Stimulated activated CD4-positive, alpha-beta T cell treated with anti-CD3 and anti-CD28 coated beads, TNF-alpha, amount 100 ng/mL, for 4 hours (primary cell): Measurements from ENCODE around the gene TOP2A.
"Not testable (repeated sequence)": the region's sequence is repeated elsewhere in the genome, so short reads cannot be mapped to it uniquely, and the experiment has no call there.

Experiments
- DNase-seq, 3 experiments: peaks; one replicate each; pipeline ENCODE4 v3.0.0-alpha.2; 2020; ENCODE audit warnings: low read depth in 3 of 3

The TOP2A gene

DNA sequence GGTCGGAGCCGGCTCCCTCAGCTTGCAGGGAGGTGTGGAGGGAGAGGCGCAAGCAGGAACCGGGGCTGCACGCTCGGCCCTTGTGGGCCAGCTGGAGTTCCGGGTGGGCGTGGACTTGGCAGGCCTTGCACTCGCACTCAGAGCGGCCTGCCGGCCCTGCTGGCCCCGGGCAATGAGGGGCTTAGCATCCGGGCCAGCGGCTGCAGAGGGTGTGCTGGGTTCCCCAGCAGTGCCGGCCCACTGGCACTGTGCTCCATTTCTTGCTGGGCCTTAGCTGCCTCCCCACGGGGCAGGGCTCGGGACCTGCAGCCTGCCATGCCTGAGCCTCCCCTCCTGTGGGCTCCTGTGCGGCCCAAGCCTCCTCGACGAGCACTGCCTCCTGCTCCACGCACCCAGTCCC is 41.9 kb downstream of the TOP2A start:
- DNase-seq: not testable (repeated sequence)

DNA sequence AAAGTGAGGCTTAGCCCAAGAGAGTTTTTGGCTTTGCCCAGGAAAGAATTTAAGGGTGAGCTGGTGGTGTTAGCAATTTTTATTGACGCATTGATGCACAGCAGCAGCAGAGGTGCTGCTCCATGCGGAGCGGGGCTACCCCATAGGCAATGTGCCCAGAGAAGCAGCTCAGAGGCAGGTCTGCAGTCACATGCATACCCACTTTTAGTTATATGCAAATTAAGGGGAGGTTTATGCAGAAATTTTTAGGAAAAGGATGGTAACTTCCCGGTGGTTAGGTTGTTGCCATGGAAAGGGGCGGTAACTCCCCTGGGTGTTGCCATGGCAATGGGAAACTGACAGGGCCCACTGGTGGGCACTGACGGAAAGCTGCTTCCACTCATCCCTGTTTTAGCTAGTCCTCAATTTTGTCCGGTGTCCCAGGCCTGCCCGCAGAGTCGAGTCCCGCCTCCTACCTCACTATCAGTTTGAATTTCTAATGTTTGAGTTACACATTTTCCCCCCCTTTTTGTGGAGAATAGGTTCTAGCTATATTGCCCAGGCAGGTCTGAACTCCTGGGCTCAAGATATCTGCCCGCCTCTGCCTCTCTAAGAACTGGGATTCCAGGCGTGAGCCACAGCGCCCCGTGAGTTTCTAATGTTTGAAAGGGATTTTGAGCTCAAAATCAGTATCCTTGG is 42.7 kb downstream of the TOP2A start:
- DNase-seq: no peak

DNA sequence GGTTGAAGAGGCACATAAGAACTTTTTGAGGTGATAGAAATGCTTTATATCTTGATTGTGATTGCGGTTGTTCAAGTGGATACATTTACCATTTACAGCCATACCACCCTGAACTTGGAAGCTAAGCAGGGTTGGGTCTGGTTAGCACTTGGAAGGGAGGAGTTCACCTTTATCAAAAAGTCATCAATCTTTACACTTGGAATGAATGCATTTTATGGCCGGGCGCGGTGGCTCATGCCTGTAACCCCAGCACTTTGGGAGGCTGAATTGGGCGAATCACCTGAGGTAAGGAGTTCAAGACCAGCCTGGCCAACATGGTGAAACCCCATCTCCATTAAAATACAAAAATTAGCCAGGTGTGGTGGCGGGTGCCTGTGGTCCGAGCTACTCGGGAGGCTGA is 43.7 kb downstream of the TOP2A start:
- no peak for DNase-seq

DNA sequence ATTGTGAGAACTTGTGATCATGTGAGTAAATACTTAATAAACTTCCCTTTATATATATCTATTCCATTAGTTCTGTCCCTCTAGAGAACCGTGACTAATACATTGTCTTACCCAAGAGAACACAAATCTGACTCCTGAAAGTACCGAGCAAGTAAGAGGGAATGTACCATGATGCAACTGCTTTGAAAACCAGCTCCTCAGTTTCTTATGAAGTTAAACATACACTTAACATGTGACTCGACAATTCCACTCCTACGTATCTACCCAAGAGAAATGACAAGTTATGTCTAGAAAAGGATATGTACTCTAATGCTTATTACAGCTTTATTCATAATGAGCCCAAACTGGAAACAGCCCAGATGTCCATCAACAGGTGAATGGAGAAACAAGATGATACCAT is 44.4 kb downstream of the TOP2A start:
- no peak for DNase-seq

DNA sequence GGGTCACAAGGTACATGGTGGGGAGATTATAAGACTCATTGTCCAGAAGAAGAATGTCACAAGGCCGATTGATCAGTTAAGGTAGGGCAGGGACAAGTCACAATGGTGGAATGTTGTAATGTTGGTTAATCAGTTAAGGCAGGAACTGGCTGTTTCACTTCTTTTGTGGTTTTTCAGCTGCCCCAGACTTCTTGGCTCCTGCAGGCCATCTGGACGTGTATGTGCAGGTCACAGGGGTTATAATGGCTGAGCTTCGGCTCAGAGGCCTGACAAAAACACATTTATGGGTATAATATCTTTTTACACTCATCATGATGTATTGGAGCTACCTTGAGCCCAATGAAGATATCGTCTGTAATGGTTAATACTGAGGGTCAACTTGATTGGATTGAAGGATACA is 45.1 kb downstream of the TOP2A start:
- DNase-seq: not testable (repeated sequence)

DNA sequence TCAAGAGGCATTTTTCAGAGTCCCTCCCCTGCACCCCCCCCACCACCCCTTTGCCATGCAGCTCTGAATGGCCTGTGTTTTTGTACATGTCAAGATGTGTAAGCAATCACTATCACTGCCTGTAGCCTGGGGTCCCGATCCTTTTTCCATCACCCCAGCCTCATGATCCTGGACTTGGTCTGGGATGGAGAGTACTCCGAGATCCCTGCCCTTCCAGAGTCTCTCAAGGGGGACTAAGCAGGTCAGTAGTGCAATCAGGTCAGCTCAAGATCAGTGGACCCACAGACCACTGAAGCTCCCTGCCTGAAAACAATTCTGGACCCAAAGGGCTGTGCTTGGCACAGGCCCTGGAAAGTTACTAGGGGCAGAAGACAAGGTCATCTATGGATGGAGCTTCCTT is 45.7 kb downstream of the TOP2A start:
- no peak for DNase-seq

DNA sequence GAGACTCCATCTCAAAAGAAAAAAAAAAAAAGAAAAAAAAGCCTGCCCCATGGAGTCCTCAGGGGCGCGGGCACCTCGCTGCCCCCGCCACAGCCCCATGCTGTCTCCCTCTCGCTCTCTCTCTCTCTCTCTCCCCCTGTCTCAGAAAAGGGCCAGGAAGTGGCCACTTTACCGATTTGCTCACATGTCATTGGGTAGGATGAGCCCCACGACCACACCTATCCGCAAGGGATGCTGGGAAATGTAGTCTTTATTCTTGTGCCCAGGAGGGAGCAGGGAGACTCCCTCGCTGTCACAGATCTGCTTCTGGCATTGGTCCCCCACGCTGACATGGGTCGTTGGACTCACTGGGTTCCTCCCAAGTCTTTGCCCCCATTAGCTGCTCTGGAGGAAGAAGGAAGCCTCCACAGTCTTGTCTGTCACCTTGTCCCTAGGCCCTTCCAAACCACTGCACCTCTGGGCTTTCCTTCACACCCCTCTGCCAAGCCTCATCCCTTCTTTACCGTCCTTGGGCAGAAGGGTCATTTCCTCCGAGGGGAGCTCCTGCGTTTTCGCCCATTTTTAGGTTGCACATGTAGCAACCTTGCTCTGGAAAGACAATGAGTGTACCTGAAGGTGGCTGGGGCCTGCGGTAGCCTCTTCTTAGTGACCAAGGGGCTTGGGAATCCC is 46.3 kb downstream of the TOP2A start:
- no peak for DNase-seq

DNA sequence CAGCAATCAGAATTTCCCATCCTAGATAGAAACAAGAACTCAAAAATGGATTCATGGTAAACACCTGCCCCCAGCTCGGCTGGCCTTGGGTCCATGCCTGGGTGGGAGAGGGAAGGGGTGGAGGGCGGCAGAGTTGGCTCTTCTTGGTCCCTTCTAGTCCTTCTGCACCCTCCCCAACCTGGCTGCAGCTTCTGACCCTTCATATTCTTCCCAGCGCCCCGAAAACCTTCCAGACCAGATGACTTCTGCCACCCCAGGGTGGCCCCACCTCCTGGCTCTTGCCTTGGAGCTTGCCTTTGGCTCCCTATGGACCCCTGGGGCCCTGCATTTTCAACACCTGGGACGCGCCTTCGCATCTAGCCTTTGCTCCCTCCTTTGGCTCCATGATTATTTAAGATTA is 47.8 kb downstream of the TOP2A start:
- no peak for DNase-seq

DNA sequence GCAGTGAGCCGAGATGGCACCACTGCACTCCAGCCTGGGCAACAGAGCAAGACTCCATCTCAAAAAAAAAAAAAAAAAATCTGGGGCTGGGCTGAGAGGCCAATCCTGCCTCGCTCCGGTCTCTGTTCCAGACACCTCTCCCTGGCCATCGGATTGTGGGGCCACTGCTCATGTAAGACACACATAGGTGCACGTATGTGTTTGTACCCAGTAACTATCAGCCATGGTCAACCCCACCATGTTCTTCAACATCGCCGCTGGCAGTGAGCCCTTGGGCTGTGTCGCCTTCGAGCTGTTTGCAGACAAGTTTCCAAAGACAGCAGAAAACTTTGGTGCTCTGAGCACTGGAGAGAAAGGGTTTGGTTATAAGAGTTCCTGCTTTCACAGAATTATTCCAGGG is 50.0 kb downstream of the TOP2A start:
- DNase-seq: not testable (repeated sequence)

DNA sequence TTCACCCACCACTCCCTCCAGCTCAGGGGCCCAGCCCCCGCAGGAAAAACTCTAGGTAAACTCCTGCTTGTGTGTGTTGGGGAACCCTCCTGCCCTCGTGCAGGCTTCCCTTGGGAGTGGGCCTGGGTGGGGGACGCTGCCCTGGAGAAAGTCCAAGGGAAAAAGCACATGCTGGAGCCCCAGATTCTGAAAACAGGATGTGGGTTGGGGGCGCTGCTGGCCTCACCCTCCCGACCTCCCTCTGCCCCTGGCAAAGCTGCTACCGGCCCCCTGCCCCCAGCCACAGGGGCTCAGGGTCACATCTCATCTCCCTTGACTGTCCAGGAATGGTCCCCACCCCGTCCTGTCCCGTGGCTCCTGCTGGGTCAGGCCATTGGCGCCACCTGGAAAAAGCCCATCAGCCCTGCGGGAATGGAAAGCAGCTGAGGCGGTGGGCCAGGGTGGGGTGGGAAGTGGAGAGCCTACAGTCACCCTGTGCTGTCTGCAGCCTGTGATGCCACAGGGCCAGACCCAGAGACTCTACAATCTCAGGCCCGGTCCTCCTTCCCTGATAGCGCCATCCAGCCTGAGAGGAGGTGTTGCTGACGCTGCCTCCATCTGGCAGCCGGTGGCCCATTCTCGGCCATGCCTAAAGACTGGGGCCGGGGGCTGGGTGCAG is 50.7 kb downstream of the TOP2A start:
- no peak for DNase-seq

DNA sequence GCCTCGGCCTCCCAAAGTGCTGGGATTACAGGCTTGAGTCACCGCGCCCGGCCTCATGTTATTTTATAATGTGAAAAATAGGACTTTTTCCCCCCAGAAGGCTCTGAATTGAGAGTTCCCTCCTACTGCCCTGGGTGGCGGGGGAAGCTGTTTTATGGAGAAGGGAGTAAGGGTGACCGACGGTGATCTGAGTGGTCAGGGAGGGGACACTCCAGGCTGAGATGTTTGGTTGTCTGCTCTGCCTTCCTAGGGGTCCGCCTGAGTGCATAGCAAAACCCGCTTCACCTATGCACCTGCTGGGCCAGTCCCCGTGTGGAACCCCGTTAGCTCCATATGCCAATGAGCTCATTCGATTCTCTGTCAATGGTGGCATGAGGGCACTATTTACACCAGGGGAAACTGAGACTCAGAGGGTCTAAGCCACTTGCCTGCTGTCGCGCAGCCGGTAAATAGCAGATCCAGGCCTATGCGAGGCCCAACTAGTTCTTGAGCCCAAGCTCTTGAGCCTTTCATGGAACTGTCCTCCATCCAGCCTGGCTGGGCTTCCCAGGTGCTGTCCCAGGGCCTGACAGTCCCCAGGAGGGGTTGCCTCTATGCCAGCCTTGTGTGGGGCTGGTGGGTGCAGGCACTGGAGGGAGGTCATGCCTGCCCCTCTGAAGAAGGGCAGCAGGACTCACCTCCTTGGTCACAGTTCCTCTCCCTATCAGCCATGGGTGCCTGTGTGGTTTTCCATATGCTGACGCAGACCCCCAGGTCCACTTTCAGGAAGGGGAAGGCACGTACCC is 51.4 kb downstream of the TOP2A start:
- DNase-seq: no peak

DNA sequence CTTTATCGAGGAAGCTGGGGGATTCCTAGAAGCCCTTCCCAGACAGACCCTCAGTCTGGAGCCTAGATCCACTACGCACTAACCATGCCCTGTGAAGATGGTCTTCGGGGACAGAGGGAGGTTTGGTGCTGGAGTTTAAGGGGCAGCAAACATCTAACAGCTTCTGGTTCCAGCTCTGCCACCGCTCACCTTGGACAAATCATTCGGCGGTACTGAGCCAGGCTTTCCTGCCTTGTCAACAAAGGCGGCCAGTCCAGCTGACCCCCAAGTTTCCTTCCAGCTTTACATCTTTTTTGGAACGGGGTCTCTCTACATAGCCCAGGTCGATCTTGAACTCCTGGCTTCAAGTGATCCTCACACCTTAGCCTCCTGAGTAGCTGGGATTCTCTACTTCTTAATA is 52.8 kb downstream of the TOP2A start:
- no peak for DNase-seq

DNA sequence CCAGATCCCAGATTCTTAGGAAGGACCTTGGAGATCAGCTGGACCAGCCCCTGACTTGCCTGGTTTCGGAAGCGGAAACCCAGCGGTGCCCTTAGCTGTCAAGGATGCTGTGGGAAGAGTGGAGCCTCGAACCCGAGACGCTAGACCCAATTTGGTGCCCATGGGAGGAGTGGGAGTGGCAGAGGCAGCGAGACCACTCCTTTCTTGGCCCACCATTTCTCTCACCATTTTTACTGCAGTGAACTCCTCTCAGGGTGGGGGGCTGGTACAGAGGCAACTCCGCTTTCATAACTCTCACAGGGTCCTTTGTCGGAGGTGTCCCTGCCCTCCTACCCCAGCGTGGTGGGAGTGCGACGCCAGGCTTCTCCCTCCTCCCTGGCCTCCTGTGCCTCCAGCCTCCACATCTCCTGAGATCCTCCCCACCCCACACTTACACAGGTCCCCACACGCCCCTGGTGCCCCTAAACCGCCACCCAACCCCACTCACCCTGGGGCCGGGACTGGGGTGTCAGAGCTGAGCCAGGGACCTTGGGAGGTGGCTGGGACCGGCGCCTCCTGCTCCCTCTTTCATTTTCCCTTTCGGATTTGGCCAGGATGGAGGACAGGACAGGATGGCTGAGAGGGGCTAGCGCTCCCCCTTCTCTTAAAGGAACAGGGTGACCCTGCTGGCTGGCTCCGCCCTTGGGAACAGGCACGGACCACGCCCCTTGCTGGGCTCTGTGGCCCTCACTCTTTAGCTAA is 53.4 kb downstream of the TOP2A start, which contains the start of gene GJD3:
Gene GJD3 (minus strand): TSS at position 617 of the 741 bp plus-strand sequence. CDS start 922 bp downstream, outside the sequence.
- no peak for DNase-seq

DNA sequence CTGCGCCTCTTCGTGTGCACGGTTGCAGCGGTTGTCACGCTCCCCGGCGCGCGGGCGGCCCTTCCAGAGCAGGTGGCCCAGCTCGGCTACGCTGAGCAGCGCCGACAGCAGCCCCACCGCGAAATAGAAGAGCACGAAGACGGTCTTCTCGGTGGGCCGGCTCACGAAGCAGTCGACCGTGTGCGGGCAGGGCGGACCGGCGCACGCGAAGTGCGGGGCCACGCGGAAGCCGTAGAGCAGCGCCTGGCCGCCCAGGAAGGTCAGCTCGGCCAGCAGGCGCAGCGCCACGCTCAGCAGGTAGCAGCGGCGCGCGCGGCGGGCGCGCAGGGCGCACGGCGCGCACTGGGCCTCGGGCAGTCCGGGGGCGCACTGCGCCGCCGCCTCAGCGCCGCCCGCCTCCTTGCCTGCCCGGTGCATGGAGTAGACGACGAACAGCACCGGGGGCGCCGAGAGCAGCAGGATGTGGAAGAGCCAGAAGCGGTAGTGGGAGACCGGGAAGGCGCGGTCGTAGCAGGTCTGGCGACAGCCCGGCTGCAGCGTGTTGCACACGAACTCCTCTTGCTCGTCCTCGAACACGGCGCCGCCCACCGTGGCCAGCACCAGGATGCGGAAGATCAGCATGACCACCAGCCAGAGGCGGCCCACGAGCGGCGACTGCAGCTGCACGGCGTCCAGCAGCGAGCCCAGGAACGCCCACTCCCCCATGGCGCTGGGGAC is 54.4 kb downstream of the TOP2A start:
- DNase-seq: no peak

DNA sequence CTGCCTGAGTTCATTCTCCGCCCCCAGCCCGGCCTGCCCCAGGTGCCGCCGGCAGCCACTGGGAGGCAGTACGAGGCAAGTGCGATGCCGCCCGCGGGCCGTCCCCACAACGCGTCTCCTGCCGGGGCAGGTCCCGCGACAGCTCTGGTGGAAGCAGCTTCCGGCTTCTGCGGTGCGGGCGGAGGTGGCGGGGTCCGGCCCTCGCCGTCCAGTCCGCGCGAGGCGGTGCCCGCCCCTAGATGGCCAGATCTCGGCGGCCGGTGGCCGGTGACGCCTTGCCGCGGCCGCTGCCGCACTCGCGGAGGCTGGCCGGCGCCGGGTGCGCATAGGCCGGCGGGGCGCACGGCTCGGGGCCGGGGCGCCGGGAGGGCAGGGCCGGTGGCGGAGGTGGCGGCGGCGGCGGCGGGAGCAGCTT is 55.0 kb downstream of the TOP2A start:
- DNase-seq: peak; percentile 63 to 73 (median 69)

DNA sequence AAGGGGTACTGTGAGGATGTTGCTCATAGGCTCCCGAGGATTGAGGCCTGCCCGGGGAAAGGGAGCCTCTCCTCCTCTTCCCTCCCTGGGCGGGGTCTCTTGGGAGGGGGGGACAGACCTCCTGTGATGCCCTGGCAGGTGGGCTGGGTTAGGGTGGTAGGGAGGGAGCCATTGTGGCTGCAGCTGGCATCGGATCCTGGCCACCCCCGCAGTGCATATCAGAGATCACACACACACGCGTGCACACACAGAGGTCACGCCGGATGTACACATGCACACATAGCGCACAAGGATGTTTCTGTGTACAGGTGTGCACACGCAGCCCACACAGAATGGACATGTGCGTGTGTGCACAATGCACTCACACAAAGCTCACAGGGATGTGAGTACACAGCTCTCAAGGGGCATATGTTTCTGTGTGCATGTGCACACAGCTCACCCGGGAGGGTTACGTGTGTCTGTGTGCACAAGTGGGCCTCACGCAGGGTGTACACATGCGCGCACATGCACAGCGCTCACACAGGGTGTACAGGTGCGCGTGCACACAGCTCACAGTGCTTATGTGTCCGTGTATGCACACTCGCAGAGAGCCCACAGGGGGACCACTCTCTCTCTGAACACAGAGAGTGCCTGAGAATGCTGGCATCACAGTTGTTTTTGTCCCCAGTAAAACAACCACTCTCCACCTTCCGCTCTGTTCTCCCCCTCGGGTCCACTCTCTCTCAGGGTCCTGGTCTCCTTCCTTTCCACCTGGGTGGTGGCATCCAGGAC is 55.6 kb downstream of the TOP2A start:
- no peak for DNase-seq

DNA sequence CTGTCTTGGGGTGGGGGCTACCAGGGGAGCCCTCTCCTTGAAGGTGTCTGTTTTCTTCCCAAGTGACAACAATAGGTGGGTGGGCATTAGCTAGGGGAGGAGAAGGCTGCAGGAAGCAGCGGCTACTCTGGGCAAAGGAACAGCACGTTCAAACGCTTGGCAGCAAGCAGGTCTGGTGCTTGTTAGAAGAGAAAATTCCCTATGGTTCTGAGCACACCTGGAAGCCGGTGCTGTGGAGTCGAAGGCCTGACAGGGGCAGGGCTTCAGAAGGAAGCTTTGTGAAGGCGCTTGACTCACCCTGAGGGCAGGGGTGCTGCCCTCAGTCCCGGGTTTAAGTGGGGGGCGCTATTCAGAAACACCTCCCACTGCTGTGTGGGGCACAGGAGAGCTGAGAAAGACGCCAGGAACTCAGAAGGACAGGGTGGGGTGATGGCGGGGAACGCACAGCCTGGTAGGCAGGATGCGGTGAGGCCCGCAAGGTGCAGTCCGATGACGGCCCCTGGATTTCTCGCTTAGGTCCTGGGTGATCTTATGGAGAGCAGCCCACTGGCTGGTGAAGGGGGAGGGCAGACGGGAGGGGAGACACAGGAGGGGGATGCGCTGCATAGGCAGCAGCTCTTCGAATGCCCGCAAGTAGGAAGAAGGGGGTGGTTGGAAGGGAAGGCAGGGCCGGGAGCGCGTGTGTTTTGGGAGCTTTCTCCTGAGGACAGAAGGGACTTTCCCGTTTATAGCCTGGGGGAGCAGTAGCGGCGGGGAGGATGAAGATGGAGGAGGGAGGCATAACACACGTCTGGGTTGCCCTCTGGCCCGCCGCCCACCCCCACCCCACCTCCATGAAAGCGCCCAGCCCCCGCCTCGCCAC is 56.4 kb downstream of the TOP2A start:
- no peak for DNase-seq

DNA sequence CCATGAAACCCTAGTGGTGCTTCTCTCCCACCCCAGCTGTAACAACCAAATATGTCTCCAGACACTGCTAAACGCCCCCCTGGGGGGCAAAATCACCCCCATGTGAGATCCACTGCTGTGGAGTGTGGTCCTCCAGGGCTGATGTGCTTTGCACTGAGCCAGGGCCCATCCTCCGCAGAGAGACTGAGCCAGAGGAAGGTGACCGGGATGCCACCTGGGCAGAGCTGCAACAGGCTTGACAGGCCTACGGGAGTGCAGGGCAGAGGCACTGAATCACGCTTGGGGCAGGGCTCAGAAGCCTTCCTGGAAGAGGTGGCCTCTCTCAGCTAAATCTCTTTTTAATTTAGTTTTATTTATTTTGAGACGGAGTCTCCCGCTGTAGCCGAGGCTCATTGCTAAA is 57.6 kb downstream of the TOP2A start:
- no peak for DNase-seq
